IMR-90 (cell line): ENCODE measurements around the gene ST3GAL5. TPM values are rescaled to one million over a fixed set of nuclear protein-coding genes. Genes with fewer than 3 reads are reported as not detected.
A peak's percentile ranks its signal among the peaks of the same experiment; 100 is the strongest.

Experiments used
- ATAC-seq: fragments of 200-7000 bp; cut with Tn5 transposase; 2 replicates; pipeline ENCODE4 v1.9.1; 2020; ENCODE audit warnings: low read depth, mild to moderate bottlenecking, moderate library complexity
- BruUV-seq: library from RNA; stranded (reverse); fragments of 400-500 nt; replicated peaks from 2 replicates; lab custom pipeline; 2021; lab: Mats Ljungman, UMichigan
- CTCF ChIA-PET: fragments of 300-600 bp; formaldehyde crosslinking; extraction: SDS; loops from one replicate; lab custom pipeline; 2021; ENCODE audit warnings: antibody characterized with exemption; lab: Yijun Ruan, JAX
- POLR2A ChIA-PET: fragments of 300-600 bp; sonication (Branson Sonifier 250); formaldehyde crosslinking; loops from one replicate; lab custom pipeline; 2022; ENCODE audit warnings: antibody characterized with exemption; ENCODE audit not compliant: unreplicated experiment; lab: Charles Lee
- DNase-seq: peaks from one replicate; pipeline ENCODE4 v3.0.0; 2013
- H2AFZ ChIP-seq: replicated peaks from 2 replicates; pipeline ENCODE3; 2013; ENCODE audit warnings: low read length, mild to moderate bottlenecking; ENCODE audit not compliant: poor library complexity
- H2AK5ac ChIP-seq: 2 replicates; pipeline ENCODE4 v1.6.1; 2013; ENCODE audit warnings: low read depth, low read length, inconsistent platforms
- H2AK9ac ChIP-seq: replicated peaks from 2 replicates; pipeline ENCODE3; 2013; ENCODE audit warnings: mild to moderate bottlenecking, low read depth, low read length, moderate library complexity; ENCODE audit not compliant: poor library complexity
- H2BK120ac ChIP-seq: 2 replicates; pipeline ENCODE4 v1.6.1; 2013; ENCODE audit warnings: low read depth, low read length, inconsistent platforms
- H2BK15ac ChIP-seq: 3 replicates; pipeline ENCODE4 v1.6.1; 2013; ENCODE audit warnings: low read depth, low read length, inconsistent platforms
- H2BK20ac ChIP-seq: 2 replicates; pipeline ENCODE4 v1.6.1; 2013; ENCODE audit warnings: low read depth, mild to moderate bottlenecking, inconsistent platforms, low read length, moderate library complexity
- H2BK5ac ChIP-seq: 2 replicates; pipeline ENCODE4 v1.6.1; 2013; ENCODE audit warnings: mild to moderate bottlenecking, low read depth, low read length, inconsistent platforms; ENCODE audit not compliant: poor library complexity, severe bottlenecking
- H3K14ac ChIP-seq: replicated peaks from 2 replicates; pipeline ENCODE4 v1.6.1; 2013; ENCODE audit warnings: low read depth, low read length, inconsistent platforms
- H3K18ac ChIP-seq: 2 replicates; pipeline ENCODE4 v1.6.1; 2013; ENCODE audit warnings: low read depth, low read length, control low read depth
- H3K23ac ChIP-seq: 2 replicates; pipeline ENCODE4 v1.6.1; 2013; ENCODE audit warnings: low read depth, low read length, inconsistent platforms
- H3K27ac ChIP-seq: 2 replicates; pipeline ENCODE4 v1.5.1; 2013; ENCODE audit warnings: mild to moderate bottlenecking, control low read depth, low read length; ENCODE audit not compliant: insufficient read depth
- H3K27me3 ChIP-seq: 2 replicates; pipeline ENCODE4 v1.6.1; 2013; ENCODE audit warnings: low read length; ENCODE audit not compliant: control insufficient read depth, insufficient read depth
- H3K36me3 ChIP-seq: 2 replicates; pipeline ENCODE4 v1.6.1; 2013; ENCODE audit warnings: low read length, mixed read lengths; ENCODE audit not compliant: control insufficient read depth, insufficient read depth
- H3K4ac ChIP-seq: 2 replicates; pipeline ENCODE4 v1.6.1; 2013; ENCODE audit warnings: low read depth, low read length, inconsistent platforms
- H3K4me1 ChIP-seq: 2 replicates; pipeline ENCODE4 v1.6.1; 2013; ENCODE audit warnings: low read length, mixed read lengths; ENCODE audit not compliant: control insufficient read depth, insufficient read depth
- H3K4me2 ChIP-seq: 2 replicates; pipeline ENCODE4 v1.6.1; 2013; ENCODE audit warnings: low read depth, mild to moderate bottlenecking, control low read depth, low read length, moderate library complexity
- H3K4me3 ChIP-seq: 2 replicates; pipeline ENCODE4 v1.5.1; 2013; ENCODE audit warnings: low read depth, mild to moderate bottlenecking, control low read depth, low read length, moderate library complexity; ENCODE audit not compliant: insufficient read depth
- H3K56ac ChIP-seq: 2 replicates; pipeline ENCODE4 v1.6.1; 2013; ENCODE audit warnings: low read length, inconsistent platforms; ENCODE audit not compliant: insufficient read depth; ENCODE audit errors: extremely low read depth
- H3K79me1 ChIP-seq, 2 experiments: 2 replicates each; pipeline ENCODE4 v1.6.1; 2013; ENCODE audit warnings: low read length in 2 of 2, inconsistent platforms in 1 of 2, low read depth in 1 of 2
- H3K9ac ChIP-seq: 2 replicates; pipeline ENCODE4 v1.6.1; 2013; ENCODE audit warnings: low read depth, low read length, control low read depth
- H3K9me1 ChIP-seq: 2 replicates; pipeline ENCODE4 v1.6.1; 2013; ENCODE audit warnings: low read length, inconsistent platforms; ENCODE audit not compliant: insufficient read depth
- H3K9me3 ChIP-seq: 2 replicates; pipeline ENCODE4 v1.6.1; 2013; ENCODE audit warnings: low read length; ENCODE audit not compliant: control insufficient read depth, insufficient read depth
- H4K20me1 ChIP-seq: 2 replicates; pipeline ENCODE4 v1.6.1; 2013; ENCODE audit warnings: low read length, inconsistent platforms; ENCODE audit not compliant: insufficient read depth
- H4K5ac ChIP-seq: 2 replicates; pipeline ENCODE4 v1.6.1; 2013; ENCODE audit warnings: mild to moderate bottlenecking, low read depth, low read length, control low read depth
- H4K8ac ChIP-seq, 2 experiments: 2 replicates each; pipeline ENCODE4 v1.6.1; 2013; ENCODE audit warnings: low read depth in 2 of 2, low read length in 2 of 2, control low read depth in 1 of 2, inconsistent platforms in 1 of 2
- H4K91ac ChIP-seq: 2 replicates; pipeline ENCODE4 v1.6.1; 2013; ENCODE audit warnings: low read depth, low read length, inconsistent platforms; ENCODE audit not compliant: insufficient read depth
- BHLHE40 ChIP-seq: fragments of 150-350 bp; IDR thresholded peaks from 2 replicates; pipeline ENCODE4 v1.6.1; 2016; ENCODE audit warnings: mild to moderate bottlenecking, low read depth, low read length
- CEBPB ChIP-seq: IDR thresholded peaks from 2 replicates; pipeline ENCODE4 v1.6.1; 2012; ENCODE audit warnings: low read depth, low read length, improper control_type of control experiment
- CHD1 ChIP-seq: IDR thresholded peaks from 2 replicates; pipeline ENCODE4 v1.6.1; 2012; ENCODE audit warnings: low read depth, low read length, improper control_type of control experiment
- ELK1 ChIP-seq: fragments of 150-350 bp; IDR thresholded peaks from 2 replicates; pipeline ENCODE4 v1.6.1; 2016; ENCODE audit warnings: low read depth, mild to moderate bottlenecking, low read length, moderate library complexity, borderline replicate concordance
- FOS ChIP-seq: fragments of 150-350 bp; IDR thresholded peaks from 2 replicates; pipeline ENCODE4 v1.6.1; 2016; ENCODE audit warnings: low read depth, low read length
- MAZ ChIP-seq: IDR thresholded peaks from 2 replicates; pipeline ENCODE4 v1.6.1; 2012; ENCODE audit warnings: low read depth, mild to moderate bottlenecking, low read length, improper control_type of control experiment, moderate library complexity, borderline replicate concordance
- MXI1 ChIP-seq: IDR thresholded peaks from 2 replicates; pipeline ENCODE4 v1.6.1; 2012; ENCODE audit warnings: low read depth, mild to moderate bottlenecking, low read length, moderate library complexity, borderline replicate concordance
- POLR2A ChIP-seq: IDR thresholded peaks from 2 replicates; pipeline ENCODE4 v1.6.1; 2012; ENCODE audit warnings: mild to moderate bottlenecking, low read depth, low read length
- RFX5 ChIP-seq: IDR thresholded peaks from 2 replicates; pipeline ENCODE4 v1.8.0; 2012; ENCODE audit warnings: low read depth, mild to moderate bottlenecking, low read length, moderate library complexity
- WGBS, 2 experiments: methylation state at CpG; one replicate each; pipeline versions ENCODE4 v1.1.5 to v1.1.7; 2013; ENCODE audit warnings: missing lambda C conversion rate in 2 of 2; ENCODE audit not compliant: insufficient read length in 1 of 2; ENCODE audit errors: extremely low coverage in 2 of 2; 5-methylcytosine and 5-hydroxymethylcytosine counted together
- dilution Hi-C: fragments of 300-500 bp; cut with HindIII; formaldehyde crosslinking; loops from one replicate; pipeline ENCODE4 v1.14.3; 2018; ENCODE audit warnings: low sequenced_read_pairs; ENCODE audit not compliant: unreplicated experiment
- in situ Hi-C: fragments of 300-500 bp; cut with MboI; formaldehyde crosslinking; loops from 3 replicates; pipeline ENCODE4 v1.14.3; 2019; ENCODE audit warnings: low sequenced_read_pairs, inconsistent platforms, mixed read lengths
- intact Hi-C: fragments of 100-400 bp; cut with micrococcal nuclease; formaldehyde crosslinking; loops from 2 replicates; pipeline ENCODE4 v1.10.0; 2022
- polyA plus RNA-seq, 3 experiments: library from polyadenylated mRNA; depleted of rRNA; stranded (reverse); fragments of >200 nt; gene quantifications; 2 replicates each; pipeline ENCODE4 v1.2.3, GENCODE V29; 2012; ENCODE audit warnings: low replicate concordance in 1 of 3
- total RNA-seq: library from RNA; depleted of rRNA; stranded (reverse); fragments of >200 nt; gene quantifications from 2 replicates; pipeline ENCODE4 v1.2.3, GENCODE V29; 2012

The ST3GAL5 gene
- total and polyA plus RNA-seq, 2 of the 4 experiments (the other 2 are of a cell fraction), result 16.8 to 21.0 TPM

- CTCF ChIA-PET, result interaction anchor here (0.6 to 11.9 kb wide), 2 partner anchors 77 to 259 kb away, joined by 3 to 91 read pairs; no protein-coding TSS in a partner anchor
- dilution Hi-C loops, result no loop called here
Measured at GRCh38 chr2:85819811-85820510, 68.8 kb downstream of the ST3GAL5 start.

More at GRCh38 chr2:85819811-85820510, 68.8 kb downstream of the ST3GAL5 start:
- Histone ChIP-seq H3K9me3 (no peaks in the 10 kb centered on the region), H3K14ac (no peak overlapping the region), H2BK120ac (no peak overlapping the region), H3K56ac (no peak overlapping the region), H3K79me1 (no peaks in the 10 kb centered on the region), H3K27ac (no peak overlapping the region), H3K4me3 (no peak overlapping the region), H3K23ac (no peak overlapping the region), H2BK5ac (no peak overlapping the region), H2BK15ac (no peak overlapping the region), H2BK20ac (no peak overlapping the region), H4K8ac (no peak overlapping the region), H4K20me1 (no peaks in the 10 kb centered on the region), H3K4ac (no peak overlapping the region), H2AFZ (peak overlapping the region; percentile 41), H3K4me1 (peaks cover 2% of the 10 kb centered on the region; the same call in 1 of the 2 replicates), H3K9me1 (no peaks in the 10 kb centered on the region), H3K4me2 (no peak overlapping the region), H4K5ac (no peak overlapping the region), H3K36me3 (no peaks in the 10 kb centered on the region), H2AK9ac (no peak overlapping the region), H3K27me3 (peaks cover 14% of the 10 kb centered on the region), H3K9ac (no peak overlapping the region), H4K91ac (no peak overlapping the region), H2AK5ac (no peak overlapping the region), H3K18ac (no peak overlapping the region)
- DNase-seq, result no peak
- no peak for ATAC-seq
- BruUV-seq, result no TSS peak
- POLR2A ChIA-PET, result no interaction called here
- 50% methylated on average over 2 of the region's 6 CpGs; no CpG with 5 or more reads in 1 of the 2 experiments for WGBS, 2 experiments
- intact Hi-C loops (no loop called here), in situ Hi-C loops (no loop called here)
- no peak for TF ChIP-seq RFX5
- TF ChIP-seq POLR2A, result no peak
- no peak for TF ChIP-seq CEBPB
- no peak for TF ChIP-seq FOS
- TF ChIP-seq BHLHE40, result no peak
- TF ChIP-seq ELK1, result no peak
- TF ChIP-seq MXI1, result no peak
- TF ChIP-seq CHD1, result no peak
- no peak for TF ChIP-seq MAZ
